Body of pancreas (tissue), 4 donors: Measurements from ENCODE around the gene SFXN5. TPM values are rescaled to one million over a fixed set of nuclear protein-coding genes. Genes with fewer than 3 reads are reported as not detected.
A peak's percentile ranks its signal among the peaks of the same experiment; 100 is the strongest.

Experiments used
- ATAC-seq: fragments of 150-250 bp; one replicate; pipeline ENCODE4 v1.9.1; 2016
- DNase-seq, 4 donors: peaks; one replicate each; pipeline ENCODE4 v3.0.0-alpha.2; 2019
- H3K27ac ChIP-seq, 4 donors: fragments of 200-600 bp; sonication (generic); 1 replicate in 3 of 4; 2 replicates in 1 of 4; pipeline versions ENCODE4 v1.5.1 to v1.6.1; 2016 to 2019; ENCODE audit warnings: mild to moderate bottlenecking in 1 of 4, mixed read lengths in 1 of 4, moderate library complexity in 1 of 4
- H3K27me3 ChIP-seq, 2 donors: fragments of 200-600 bp; sonication (generic); one replicate each; pipeline ENCODE4 v1.6.0; 2016; ENCODE audit warnings: mild to moderate bottlenecking in 1 of 2
- H3K36me3 ChIP-seq, 2 donors: fragments of 200-600 bp; sonication (generic); replicated peaks in 1 of 2; 2 replicates each; pipeline ENCODE4 v1.5.1; 2016; ENCODE audit warnings: low read depth in 2 of 2; ENCODE audit not compliant: insufficient read depth in 1 of 2
- H3K4me1 ChIP-seq: fragments of 200-600 bp; sonication (generic); one replicate; pipeline ENCODE4 v1.6.0; 2016
- H3K4me3 ChIP-seq, 2 donors: fragments of 200-600 bp; sonication (generic); 1 replicate in 1 of 2; 2 replicates in 1 of 2; pipeline ENCODE4 v1.5.1; 2016 to 2019
- H3K9me3 ChIP-seq, 3 donors: fragments of 200-600 bp; sonication (generic); 1 replicate in 2 of 3; 2 replicates in 1 of 3; pipeline ENCODE4 v1.5.1; 2016
- POLR2A ChIP-seq, 3 donors: fragments of 450-650 bp; IDR thresholded peaks; one replicate each; pipeline ENCODE4 v1.6.1; 2016; ENCODE audit warnings: antibody characterized with exemption in 3 of 3, mild to moderate bottlenecking in 2 of 3
- WGBS, 2 donors: methylation state at CpG; one replicate each; pipeline ENCODE4 v1.1.5; 2017; 5-methylcytosine and 5-hydroxymethylcytosine counted together
- intact Hi-C: fragments of 100-400 bp; cut with DNase I; formaldehyde crosslinking; loops from one replicate; pipeline ENCODE4 v1.15.1; 2023
- total RNA-seq, 2 donors: library from RNA; depleted of rRNA; stranded (reverse); fragments of >200 nt; gene quantifications; one replicate each; pipeline ENCODE4 v1.1.0, GENCODE V29; 2016
- TF ChIP-seq, protein P1 (sequence below), 7 experiments: fragments of 450-650 bp in 4 of 7; fragments of 200-600 bp in 3 of 7; sonication (generic) in 3 of 7; IDR thresholded peaks; one replicate each; pipeline ENCODE4 v1.5.1; 2016 to 2019; ENCODE audit warnings: antibody characterized with exemption in 7 of 7

SFXN5 gene
- total RNA-seq, 2 donors from 2014 or later: 4.3 to 5.4 TPM

DNA sequence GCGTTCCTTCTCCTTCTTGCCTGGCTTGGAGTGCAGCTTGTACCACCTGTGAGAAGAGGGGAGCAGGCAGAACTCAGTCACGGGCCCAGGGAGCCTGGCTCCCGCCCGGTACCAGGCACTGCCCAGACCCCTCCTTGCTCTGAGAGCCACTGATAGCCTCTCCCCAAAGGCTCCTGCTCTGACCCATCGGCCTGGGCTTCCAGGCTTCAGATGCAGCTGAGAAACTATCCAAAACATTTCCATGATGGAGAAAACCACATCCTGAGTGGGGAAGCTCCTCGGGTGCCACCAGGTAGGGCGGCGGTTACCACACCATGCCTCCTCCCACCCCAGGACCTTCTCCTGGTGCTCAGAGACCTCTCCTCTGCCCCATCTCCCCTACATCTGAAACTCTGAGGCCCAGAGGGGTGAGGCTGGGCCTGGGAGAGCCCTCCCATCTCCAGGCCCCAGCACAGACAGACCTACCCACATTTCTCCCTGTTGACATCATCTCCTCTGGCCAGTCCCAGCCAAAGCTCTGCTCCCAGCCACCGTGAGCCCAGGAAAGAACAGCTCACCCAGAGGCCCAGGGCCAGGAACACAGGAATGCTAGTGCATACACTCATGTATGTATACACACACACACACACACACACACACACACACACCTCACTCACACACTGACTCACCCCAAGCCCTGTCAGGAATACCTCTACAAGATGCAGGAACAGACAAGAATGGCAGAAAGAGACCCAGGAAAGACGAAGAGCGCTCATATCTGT, 17.9 kb upstream of the SFXN5 start:
- Histone ChIP-seq H3K4me3 (no peak overlapping the region), H3K4me1 (peaks cover 28% of the 10 kb centered on the region), H3K36me3 (no peaks in the 10 kb centered on the region), H3K27ac (peak overlapping the region in 3 of 4 donors; percentile 1 to 59 (median 57)), H3K27me3 (no peaks in the 10 kb centered on the region), H3K9me3 (no peaks in the 10 kb centered on the region)
- 82 to 90% methylated on average over 4 to 11 of the region's 11 CpGs for WGBS, 2 donors
- peak; percentile 38 to 70 (median 56) for DNase-seq
- intact Hi-C loops: loop anchor here (5.0 kb wide), 1 partner anchor 68 kb away; no protein-coding TSS in a partner anchor
- peak; percentile 72 for ATAC-seq
- TF ChIP-seq, protein P1, sequence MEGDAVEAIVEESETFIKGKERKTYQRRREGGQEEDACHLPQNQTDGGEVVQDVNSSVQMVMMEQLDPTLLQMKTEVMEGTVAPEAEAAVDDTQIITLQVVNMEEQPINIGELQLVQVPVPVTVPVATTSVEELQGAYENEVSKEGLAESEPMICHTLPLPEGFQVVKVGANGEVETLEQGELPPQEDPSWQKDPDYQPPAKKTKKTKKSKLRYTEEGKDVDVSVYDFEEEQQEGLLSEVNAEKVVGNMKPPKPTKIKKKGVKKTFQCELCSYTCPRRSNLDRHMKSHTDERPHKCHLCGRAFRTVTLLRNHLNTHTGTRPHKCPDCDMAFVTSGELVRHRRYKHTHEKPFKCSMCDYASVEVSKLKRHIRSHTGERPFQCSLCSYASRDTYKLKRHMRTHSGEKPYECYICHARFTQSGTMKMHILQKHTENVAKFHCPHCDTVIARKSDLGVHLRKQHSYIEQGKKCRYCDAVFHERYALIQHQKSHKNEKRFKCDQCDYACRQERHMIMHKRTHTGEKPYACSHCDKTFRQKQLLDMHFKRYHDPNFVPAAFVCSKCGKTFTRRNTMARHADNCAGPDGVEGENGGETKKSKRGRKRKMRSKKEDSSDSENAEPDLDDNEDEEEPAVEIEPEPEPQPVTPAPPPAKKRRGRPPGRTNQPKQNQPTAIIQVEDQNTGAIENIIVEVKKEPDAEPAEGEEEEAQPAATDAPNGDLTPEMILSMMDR (IDR thresholded peaks at IDR 0.05): no peak
- TF ChIP-seq POLR2A (IDR thresholded peaks at IDR 0.05): no peak

DNA sequence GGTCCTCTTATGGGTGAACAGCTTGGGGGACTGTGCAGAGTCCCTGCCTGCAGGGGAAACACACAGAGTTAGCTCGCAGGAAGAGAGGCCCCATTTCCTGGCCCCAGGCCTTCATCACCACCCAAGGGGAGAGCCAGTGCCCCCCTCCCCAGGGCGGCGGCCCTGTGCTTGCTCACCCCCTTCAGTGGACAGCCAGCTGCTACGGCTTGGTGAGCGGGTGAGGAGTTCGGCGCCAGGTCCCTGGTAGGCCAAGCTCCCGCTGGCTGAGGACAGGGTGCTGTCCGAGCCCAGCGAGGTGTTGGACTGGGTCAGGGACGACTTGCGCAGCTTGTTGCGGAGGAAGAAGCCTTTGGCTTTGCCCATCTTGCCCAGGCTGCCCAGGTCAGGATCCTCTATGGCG, 17.2 kb upstream of the SFXN5 start:
- DNase-seq (no peak), ATAC-seq (no peak)
- H3K9me3 ChIP-seq: no peaks in the 10 kb centered on the region
- H3K27me3 ChIP-seq: no peaks in the 10 kb centered on the region
- intact Hi-C loops: loop anchor here (5.0 kb wide), 1 partner anchor 69 kb away; no protein-coding TSS in a partner anchor
- H3K27ac ChIP-seq: peak overlapping the region in 2 of 4 donors; percentile 57 to 59
- 93% methylated on average over 7 of the region's 14 CpGs; no CpG with 5 or more reads in 1 of the 2 donors for WGBS, 2 donors
- no peaks in the 10 kb centered on the region for H3K36me3 ChIP-seq
- TF ChIP-seq, protein P1 (IDR thresholded peaks at IDR 0.05): no peak
- no peak for TF ChIP-seq POLR2A (IDR thresholded peaks at IDR 0.05)
- H3K4me1 ChIP-seq: peaks cover 28% of the 10 kb centered on the region
- no peak overlapping the region for H3K4me3 ChIP-seq

DNA sequence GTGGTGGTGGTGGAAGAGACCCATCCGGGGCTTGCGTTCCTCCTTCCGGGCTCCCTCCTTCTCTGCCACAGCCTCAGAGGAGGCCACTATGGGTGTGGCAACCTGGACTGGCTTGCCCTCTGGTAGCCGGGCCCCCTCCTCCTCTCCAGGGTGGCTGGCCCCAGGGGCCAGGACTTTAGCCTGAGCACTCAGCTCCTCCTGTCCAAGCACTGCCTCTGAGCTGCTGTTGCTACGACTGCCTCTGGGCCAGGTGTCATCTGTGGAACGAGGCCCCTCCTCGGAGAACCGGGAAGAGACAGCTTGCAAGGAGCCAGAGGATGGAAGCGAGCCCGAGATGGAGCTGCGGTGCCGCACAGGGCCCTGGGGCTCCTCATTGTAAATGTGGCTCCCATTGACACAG, 16.7 kb upstream of the SFXN5 start:
- Histone ChIP-seq H3K27me3 (no peaks in the 10 kb centered on the region), H3K27ac (no peak overlapping the region), H3K4me1 (peaks cover 26% of the 10 kb centered on the region), H3K36me3 (no peaks in the 10 kb centered on the region), H3K9me3 (no peaks in the 10 kb centered on the region), H3K4me3 (no peak overlapping the region)
- WGBS, 2 donors: 93 to 95% methylated on average over 9 to 12 of the region's 12 CpGs
- intact Hi-C loops: loop anchor here (5.0 kb wide), 1 partner anchor 69 kb away; no protein-coding TSS in a partner anchor
- TF ChIP-seq POLR2A (IDR thresholded peaks at IDR 0.05): no peak
- TF ChIP-seq, protein P1 (IDR thresholded peaks at IDR 0.05): no peak
- no peak for ATAC-seq
- no peak for DNase-seq

DNA sequence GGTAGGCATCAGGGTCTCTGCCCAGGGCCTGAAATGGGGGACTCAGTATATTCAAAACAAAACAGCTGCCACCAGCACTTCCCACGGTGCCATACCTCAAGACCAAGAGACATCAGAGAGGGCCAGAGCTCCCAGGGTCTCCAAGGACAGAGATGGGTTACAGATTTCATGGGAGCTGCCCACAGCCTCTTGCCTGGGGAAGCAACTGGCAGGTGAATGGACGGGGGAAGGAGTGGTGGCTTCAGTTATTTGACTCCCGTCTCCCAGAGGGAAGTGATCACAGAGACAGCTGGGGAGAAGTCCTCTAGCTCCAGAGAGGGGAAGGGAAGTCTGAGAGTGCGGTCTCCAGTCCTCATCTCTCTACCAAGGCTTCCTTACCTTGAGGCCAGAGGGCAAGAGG, 15.8 kb upstream of the SFXN5 start:
- no peak for TF ChIP-seq POLR2A (IDR thresholded peaks at IDR 0.05)
- TF ChIP-seq, protein P1 (IDR thresholded peaks at IDR 0.05): no peak
- DNase-seq (no peak), ATAC-seq (no peak)
- Histone ChIP-seq H3K4me1 (peaks cover 17% of the 10 kb centered on the region), H3K9me3 (no peaks in the 10 kb centered on the region), H3K27me3 (no peaks in the 10 kb centered on the region), H3K36me3 (no peaks in the 10 kb centered on the region), H3K4me3 (no peak overlapping the region), H3K27ac (no peak overlapping the region)
- intact Hi-C loops: loop anchor here (5.0 kb wide), 1 partner anchor 70 kb away; no protein-coding TSS in a partner anchor
- 74 to 78% methylated on average over 4 of the region's 4 CpGs for WGBS, 2 donors
